Measurements from ENCODE around the gene MYRF. TPM values are rescaled to one million over a fixed set of nuclear protein-coding genes. Genes with fewer than 3 reads are reported as not detected.
A peak's percentile ranks its signal among the peaks of the same experiment; 100 is the strongest.

The MYRF gene
- 4.3 and 5.0 TPM in 2 replicates for total RNA-seq (2014; rRNA removed; shearing (Covaris generic))

DNA sequence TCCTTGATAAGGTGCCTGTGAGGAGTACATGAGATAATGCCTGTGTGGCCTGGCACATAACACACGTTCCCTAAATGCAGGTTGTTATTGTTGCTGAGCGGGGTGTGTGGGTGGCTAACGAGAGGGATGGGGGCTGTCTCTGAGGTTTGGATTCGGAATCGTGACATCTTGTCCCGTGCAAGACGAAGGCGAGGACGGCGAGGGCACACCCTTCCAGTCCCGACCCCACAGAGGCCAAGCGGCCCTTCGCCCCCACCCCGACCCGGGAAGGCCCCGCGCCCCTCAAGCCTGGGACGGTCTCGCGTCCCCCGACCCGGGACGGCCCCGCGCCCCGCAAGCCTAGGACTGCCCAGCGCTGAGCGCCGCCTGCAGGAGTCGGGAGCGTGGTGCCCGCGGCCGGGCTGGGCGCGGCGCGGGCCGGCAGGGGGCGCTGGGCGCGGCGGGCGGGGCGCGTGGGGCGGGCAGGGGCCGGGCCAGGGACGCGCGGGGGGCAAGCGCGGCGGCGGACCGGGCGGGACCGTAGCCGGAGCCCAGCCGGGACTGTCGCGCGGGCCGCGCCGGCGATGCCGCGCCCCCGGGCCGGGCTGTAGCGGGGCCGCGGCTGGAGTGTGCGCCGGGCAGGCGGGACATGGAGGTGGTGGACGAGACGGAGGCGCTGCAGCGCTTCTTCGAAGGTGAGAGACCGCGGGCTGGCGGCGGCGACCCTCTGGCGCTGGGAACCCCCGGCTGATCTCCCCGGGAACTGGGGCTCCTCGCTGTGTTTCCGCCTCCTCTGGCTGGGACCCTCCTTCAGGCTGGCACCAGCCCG is at the start of gene MYRF:
MYRF (plus strand) TSS at position 520 of the 808 bp plus-strand sequence; CDS start at position 629, 109 bp downstream.
- peak; percentile 26 for DNase-seq (ENCODE audit: low read depth)

- DNase-seq (ENCODE audit: low read depth), result no peak
Measured at GRCh38 chr11:61702701-61703312, 49.6 kb upstream of the MYRF start.

GRCh38 chr11:61704838-61705237 is 47.6 kb upstream of the MYRF start:
- no peak for DNase-seq (ENCODE audit: low read depth)

GRCh38 chr11:61706452-61707400 is 45.7 kb upstream of the MYRF start:
- DNase-seq (ENCODE audit: low read depth), result no peak

GRCh38 chr11:61707574-61707973 is 44.9 kb upstream of the MYRF start:
- DNase-seq (ENCODE audit: low read depth), result no peak

DNA sequence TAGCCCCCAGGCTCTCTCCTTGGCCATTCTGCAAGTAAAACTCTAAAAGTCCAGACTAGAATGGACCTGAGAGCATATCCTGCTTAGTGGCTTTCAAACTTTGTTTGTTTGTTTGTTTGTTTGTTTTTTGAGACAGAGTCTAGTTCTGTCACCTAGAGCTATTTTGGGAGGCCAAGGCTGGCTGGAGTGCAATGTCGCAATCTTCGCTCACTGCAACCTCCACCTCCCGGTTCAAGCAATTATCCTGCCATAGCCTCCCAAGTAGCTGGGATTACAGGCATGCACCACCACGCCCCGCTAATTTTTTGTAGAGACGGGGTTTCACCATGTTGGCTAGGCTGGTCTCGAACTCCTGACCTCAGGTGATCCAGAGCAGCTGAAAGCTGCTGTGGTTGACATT is 43.3 kb upstream of the MYRF start:
- no peak for DNase-seq (ENCODE audit: low read depth)

DNA sequence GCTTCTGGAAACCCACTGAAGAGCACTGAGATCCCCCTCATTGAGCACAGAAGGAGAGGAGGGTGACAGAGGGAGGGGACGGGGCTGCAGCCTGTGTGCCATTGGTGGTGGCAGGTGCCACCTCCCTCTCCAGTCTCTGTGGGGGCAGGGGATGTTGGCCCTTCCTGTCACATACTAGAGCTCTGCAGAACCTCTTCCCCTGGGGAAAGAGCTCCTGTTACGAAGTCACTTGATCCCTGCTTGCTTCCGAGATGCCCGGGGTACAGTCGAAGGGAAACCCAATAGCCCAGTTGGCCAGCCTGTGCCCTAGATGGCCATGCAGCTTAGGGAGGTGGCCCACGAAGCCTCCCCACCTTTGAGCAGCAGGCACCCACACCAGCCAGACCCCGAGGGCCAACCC is 42.9 kb upstream of the MYRF start:
- no peak for DNase-seq (ENCODE audit: low read depth)

- DNase-seq (ENCODE audit: low read depth), result no peak
Measured at GRCh38 chr11:61710019-61710418, 42.4 kb upstream of the MYRF start.

DNA sequence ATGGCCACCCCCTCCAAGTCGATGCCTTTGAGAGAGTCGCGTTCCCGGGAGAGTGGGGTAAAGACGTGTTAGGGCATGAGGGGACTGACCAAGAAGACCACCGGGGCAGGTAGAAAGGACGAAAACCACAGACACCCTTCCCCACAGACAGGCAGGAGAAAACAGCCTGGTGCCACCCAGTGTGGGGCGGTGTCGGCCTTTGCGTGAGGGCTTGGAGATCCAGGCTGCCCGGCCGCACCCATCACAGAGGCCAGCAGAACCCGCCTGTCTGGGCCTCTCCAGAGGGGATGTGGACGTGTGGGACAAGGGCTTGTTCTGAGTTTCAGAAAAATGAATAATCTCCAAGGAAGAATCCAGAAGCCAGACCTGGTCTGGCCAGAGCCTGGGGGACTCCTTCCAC is 41.4 kb upstream of the MYRF start:
- DNase-seq (ENCODE audit: low read depth), result no peak

- DNase-seq (ENCODE audit: low read depth), result no peak
Measured at GRCh38 chr11:61711498-61711897, 40.9 kb upstream of the MYRF start.

GRCh38 chr11:61712314-61712713 is 40.1 kb upstream of the MYRF start:
- DNase-seq (ENCODE audit: low read depth), result no peak

DNA sequence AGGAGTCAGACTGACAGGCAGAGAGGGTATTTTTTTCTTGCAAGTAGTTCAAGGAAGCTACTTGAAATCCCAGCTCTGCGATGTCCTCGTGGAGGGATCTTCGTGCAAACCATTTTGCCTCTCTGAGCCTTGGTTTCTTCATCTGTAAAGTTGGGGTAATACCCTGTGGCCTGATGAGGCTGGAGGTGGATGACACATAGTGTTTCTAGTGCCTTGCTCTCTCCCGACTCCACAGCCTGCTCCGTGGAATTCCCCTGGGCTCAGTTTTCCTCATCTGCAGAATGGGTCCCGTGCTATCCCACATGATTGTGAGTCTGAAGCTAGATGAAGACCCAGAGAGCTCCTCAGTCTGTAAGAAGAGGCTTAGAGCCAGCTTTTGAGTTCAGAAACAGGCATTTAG is 39.6 kb upstream of the MYRF start:
- DNase-seq (ENCODE audit: low read depth), result no peak

DNA sequence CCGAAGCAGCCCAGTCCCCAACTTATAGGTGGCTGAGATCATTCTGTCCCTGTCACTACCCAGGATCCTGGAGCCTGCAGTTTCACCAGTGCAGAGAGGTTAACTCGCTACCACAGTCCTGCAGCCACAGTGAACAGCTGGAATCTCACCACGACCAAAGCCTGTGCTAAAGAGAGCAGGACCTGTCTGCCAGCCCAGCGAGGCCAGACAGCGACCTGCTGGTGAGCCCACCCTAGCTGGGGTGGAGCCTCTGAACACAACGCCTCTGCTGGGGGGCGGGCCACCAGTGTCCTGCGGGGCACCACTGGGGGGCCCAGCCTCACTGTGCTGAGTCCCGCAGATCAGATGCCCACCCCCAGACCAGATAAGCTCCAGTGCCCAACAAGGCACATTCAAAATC is 39.0 kb upstream of the MYRF start:
- DNase-seq (ENCODE audit: low read depth), result no peak

GRCh38 chr11:61713906-61714305 is 38.5 kb upstream of the MYRF start:
- DNase-seq (ENCODE audit: low read depth), result no peak

GRCh38 chr11:61714316-61714715 is 38.1 kb upstream of the MYRF start:
- DNase-seq (ENCODE audit: low read depth), result no peak

- DNase-seq (ENCODE audit: low read depth), result no peak
Measured at GRCh38 chr11:61714916-61715315, 37.5 kb upstream of the MYRF start.

DNA sequence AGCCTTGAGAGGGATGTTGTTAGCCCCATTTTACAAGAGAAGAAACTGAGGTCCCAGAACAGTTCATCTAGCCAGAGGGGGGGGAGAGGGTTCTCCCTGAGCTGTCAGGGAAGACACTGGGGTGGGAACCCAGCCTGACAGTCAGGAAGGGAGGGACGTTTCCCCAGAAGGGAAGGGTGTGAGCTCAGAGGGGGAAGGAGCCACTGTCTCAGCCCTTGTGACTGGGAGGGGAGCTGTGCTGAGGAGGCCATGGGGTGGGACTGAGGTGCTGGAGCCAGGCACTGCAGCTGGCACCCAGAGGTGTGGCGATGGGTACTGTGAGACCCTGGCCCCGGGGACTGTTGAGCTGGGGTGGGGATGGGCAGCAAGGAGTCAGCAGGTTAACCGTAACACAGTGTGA is 36.6 kb upstream of the MYRF start:
- DNase-seq (ENCODE audit: low read depth), result no peak

DNA sequence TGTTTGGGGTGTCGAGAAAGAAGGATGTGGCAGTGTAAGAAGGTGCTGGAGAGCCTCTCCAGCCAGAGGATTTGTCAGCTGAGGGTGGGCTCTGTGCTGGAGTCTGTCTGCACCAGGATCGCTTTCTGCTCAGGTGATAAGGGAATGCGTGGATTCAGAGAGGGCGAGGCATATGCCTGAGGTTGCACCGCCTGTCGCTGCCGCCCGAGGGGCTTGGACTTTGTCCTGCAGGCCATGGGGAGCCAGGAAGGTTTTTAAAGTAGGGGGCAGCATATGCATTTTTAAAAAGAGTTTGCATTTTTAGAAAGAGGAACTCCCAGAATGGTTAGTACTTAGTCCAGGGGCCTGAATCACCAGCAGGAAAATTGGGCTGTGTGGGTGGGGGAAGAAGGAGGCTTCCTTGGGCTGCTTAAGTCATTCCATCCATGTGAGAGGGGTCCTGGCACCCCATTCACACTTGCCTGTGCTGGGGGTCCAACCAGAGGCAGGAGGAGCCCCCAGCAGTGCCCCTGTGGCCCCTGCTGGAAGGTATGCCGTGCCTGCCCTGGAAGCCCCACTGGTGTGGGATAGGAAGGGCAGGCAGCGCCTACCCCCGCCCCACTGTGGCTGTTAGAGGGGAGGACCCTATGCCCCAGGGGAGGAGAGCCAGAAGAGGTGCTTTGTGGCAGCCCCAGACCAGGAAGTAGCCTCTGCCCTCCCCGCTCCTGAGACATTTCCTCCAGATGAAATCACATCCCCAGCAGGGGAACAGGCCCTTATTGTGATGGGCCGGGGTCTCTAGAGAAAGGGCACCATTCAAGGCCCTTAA is 35.8 kb upstream of the MYRF start:
- no peak for DNase-seq (ENCODE audit: low read depth)

GRCh38 chr11:61717286-61718033 is 35.0 kb upstream of the MYRF start:
- DNase-seq (ENCODE audit: low read depth), result no peak

- no peak for DNase-seq (ENCODE audit: low read depth)
Measured at GRCh38 chr11:61718046-61718531, 34.3 kb upstream of the MYRF start.
